Measurements from ENCODE around the gene DSCAML1.

DSCAML1 gene

GRCh38 chr11:117538263-117539135 is 258.5 kb downstream of the DSCAML1 start:
- FAIRE-seq = no peak

- FAIRE-seq = no peak
Observed at GRCh38 chr11:117535850-117536411, 261.1 kb downstream of the DSCAML1 start.

- no peak for FAIRE-seq
Observed at GRCh38 chr11:117535201-117535849, 261.7 kb downstream of the DSCAML1 start.

GRCh38 chr11:117532568-117532967 is 264.4 kb downstream of the DSCAML1 start:
- no peak for FAIRE-seq

GRCh38 chr11:117529816-117530215 is 267.2 kb downstream of the DSCAML1 start:
- no peak for FAIRE-seq

- no peak for FAIRE-seq
Observed at GRCh38 chr11:117528097-117528721, 268.8 kb downstream of the DSCAML1 start.

GRCh38 chr11:117527271-117527670 is 269.7 kb downstream of the DSCAML1 start:
- FAIRE-seq = no peak

- FAIRE-seq = no peak
Observed at GRCh38 chr11:117525866-117526542, 271.0 kb downstream of the DSCAML1 start.

GRCh38 chr11:117524468-117525183 is 272.4 kb downstream of the DSCAML1 start:
- no peak for FAIRE-seq

- no peak for FAIRE-seq
Observed at GRCh38 chr11:117523680-117524079, 273.3 kb downstream of the DSCAML1 start.

GRCh38 chr11:117521974-117522373 is 275.0 kb downstream of the DSCAML1 start:
- no peak for FAIRE-seq

- FAIRE-seq = no peak
Observed at GRCh38 chr11:117520966-117521365, 276.1 kb downstream of the DSCAML1 start.

- no peak for FAIRE-seq
Observed at GRCh38 chr11:117520201-117520600, 276.8 kb downstream of the DSCAML1 start.

- no peak for FAIRE-seq
Observed at GRCh38 chr11:117519590-117519989, 277.4 kb downstream of the DSCAML1 start.

- FAIRE-seq = no peak
Observed at GRCh38 chr11:117519170-117519569, 277.8 kb downstream of the DSCAML1 start.

- FAIRE-seq = no peak
Observed at GRCh38 chr11:117518455-117518854, 278.6 kb downstream of the DSCAML1 start.

- no peak for FAIRE-seq
Observed at GRCh38 chr11:117517097-117517496, 279.9 kb downstream of the DSCAML1 start.

GRCh38 chr11:117515892-117516787 is 280.9 kb downstream of the DSCAML1 start:
- no peak for FAIRE-seq

GRCh38 chr11:117514256-117514655 is 282.8 kb downstream of the DSCAML1 start:
- FAIRE-seq = no peak

- FAIRE-seq = no peak
Observed at GRCh38 chr11:117513666-117514065, 283.4 kb downstream of the DSCAML1 start.

All from colon (tissue), 2 donors.